Lower leg skin (tissue), 4 donors: ENCODE data around the gene SMPD3. TPM values are rescaled to one million over a fixed set of nuclear protein-coding genes. Genes with fewer than 3 reads are reported as not detected.

Source experiments
- DNase-seq, 2 donors: peaks; one replicate each; pipeline ENCODE4 v3.0.0-alpha.2; 2019; ENCODE audit warnings: low spot score in 2 of 2
- H3K4me3 ChIP-seq: fragments of 200-600 bp; sonication (generic); 2 replicates; pipeline ENCODE4 v1.5.1; 2017; ENCODE audit warnings: mild to moderate bottlenecking, low read depth; ENCODE audit not compliant: poor library complexity, severe bottlenecking
- CTCF ChIP-seq, 3 donors: fragments of 450-650 bp; IDR thresholded peaks; one replicate each; pipeline ENCODE4 v1.5.1; 2016; ENCODE audit warnings: antibody characterized with exemption in 3 of 3, mild to moderate bottlenecking in 3 of 3, moderate library complexity in 2 of 3
- POLR2A ChIP-seq, 2 donors: fragments of 450-650 bp; IDR thresholded peaks; one replicate each; pipeline ENCODE4 v1.6.1; 2016 to 2017; ENCODE audit warnings: antibody characterized with exemption in 2 of 2, mild to moderate bottlenecking in 1 of 2, moderate library complexity in 1 of 2
- WGBS, 2 donors: methylation state at CpG; one replicate each; pipeline ENCODE4 v1.1.5; 2018; 5-methylcytosine and 5-hydroxymethylcytosine counted together
- intact Hi-C: fragments of 100-400 bp; cut with DNase I; formaldehyde crosslinking; loops from one replicate; pipeline ENCODE4 v1.15.0; 2023; ENCODE audit warnings: low total_unique reads
- total RNA-seq, 4 donors: library from RNA; depleted of rRNA; stranded (reverse); fragments of >200 nt; gene quantifications; one replicate each; pipeline ENCODE4 v1.1.0, GENCODE V29; 2016

The SMPD3 gene
- total RNA-seq, 4 donors from 2014 or later, result 30.2 to 135 (median 58.3) TPM

DNA sequence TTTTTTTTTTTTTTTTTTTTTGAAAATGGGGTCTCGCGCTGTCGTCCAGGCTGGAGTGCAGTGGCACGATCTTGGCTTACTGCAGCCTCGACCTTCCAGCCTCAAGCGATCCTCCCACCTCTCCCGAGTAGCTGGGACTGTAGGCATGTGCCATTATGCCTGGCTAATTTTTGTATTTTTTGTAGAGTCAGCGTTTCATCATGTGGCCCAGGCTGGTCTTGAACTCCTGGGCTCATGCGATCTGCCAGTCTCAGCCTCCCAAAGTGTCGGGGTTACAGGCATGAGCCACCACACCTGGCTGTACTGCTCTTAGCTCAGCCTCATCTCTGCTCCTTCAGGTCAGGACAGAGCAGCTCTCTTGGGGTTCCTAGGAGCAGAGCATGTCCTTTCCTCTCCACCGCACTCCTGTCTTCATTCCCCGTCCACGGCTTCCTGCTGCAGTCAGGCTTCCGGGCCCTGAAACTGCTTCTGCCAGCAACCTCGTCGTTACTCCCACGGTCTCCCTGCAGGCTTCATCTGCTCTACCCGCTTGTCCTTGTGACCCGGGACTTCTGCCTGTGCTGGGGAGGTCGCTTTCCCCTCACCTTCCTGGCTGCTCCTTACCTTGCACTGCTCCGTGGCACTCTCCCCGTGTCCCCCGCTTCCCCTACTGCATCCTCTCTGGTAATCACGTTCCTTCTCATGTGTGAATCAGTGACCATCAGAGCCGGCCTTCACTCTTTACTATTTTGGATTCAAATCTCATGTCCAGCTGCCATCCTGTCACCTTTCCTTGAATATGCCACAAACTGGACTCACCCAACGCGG is 99.5 kb downstream of the SMPD3 start:
- intact Hi-C loops, result no loop called here
- no peak overlapping the region for H3K4me3 ChIP-seq
- WGBS, 2 donors, result 92 to 93% methylated on average over 27 of the region's 27 CpGs
- TF ChIP-seq POLR2A (IDR thresholded peaks at IDR 0.05) (no peak), CTCF (IDR thresholded peaks at IDR 0.05) (no peak)
- no peak for DNase-seq

DNA sequence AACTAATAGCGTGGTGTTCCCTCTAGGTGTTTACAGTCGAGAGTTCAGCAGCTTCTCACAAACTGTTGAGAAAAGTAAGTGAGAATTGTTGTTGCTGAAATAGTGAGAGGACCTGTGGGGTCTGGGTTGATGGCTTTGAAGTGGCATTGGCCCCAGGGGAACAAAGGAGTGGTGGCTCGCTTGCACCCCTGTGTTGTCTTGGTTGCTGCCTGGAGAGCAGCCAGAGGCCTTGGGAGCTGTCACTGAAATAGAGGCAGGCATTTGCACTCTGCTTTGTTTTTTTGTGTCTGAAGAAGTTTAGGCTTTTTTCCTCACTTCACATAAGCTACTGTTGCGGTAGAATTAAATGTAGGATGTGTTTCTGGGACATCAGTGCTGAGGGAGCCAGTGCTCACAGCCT is 100.7 kb downstream of the SMPD3 start:
- no peak for TF ChIP-seq CTCF (IDR thresholded peaks at IDR 0.05)
- no peak for TF ChIP-seq POLR2A (IDR thresholded peaks at IDR 0.05)
- no peak overlapping the region for H3K4me3 ChIP-seq
- 78 to 81% methylated on average over 4 of the region's 4 CpGs for WGBS, 2 donors
- intact Hi-C loops, result no loop called here
- no peak for DNase-seq

GRCh38 chr16:68346892-68347480 is 101.3 kb downstream of the SMPD3 start:
- 56 to 61% methylated on average over 12 of the region's 12 CpGs for WGBS, 2 donors
- intact Hi-C loops, result no loop called here
- no peak for DNase-seq
- TF ChIP-seq POLR2A (IDR thresholded peaks at IDR 0.05) (no peak), CTCF (IDR thresholded peaks at IDR 0.05) (no peak)
- no peak overlapping the region for H3K4me3 ChIP-seq

- H3K4me3 ChIP-seq, result no peak overlapping the region
- WGBS, 2 donors, result 91 to 92% methylated on average over 15 to 16 of the region's 16 CpGs
- TF ChIP-seq POLR2A (IDR thresholded peaks at IDR 0.05) (no peak), CTCF (IDR thresholded peaks at IDR 0.05) (no peak)
- intact Hi-C loops, result no loop called here
- DNase-seq, result no peak
Measured at GRCh38 chr16:68345958-68346635, 102.2 kb downstream of the SMPD3 start.

- DNase-seq, result no peak
- TF ChIP-seq POLR2A (IDR thresholded peaks at IDR 0.05) (no peak), CTCF (IDR thresholded peaks at IDR 0.05) (no peak)
- intact Hi-C loops, result no loop called here
- H3K4me3 ChIP-seq, result no peak overlapping the region
- WGBS, 2 donors, result 82 to 91% methylated on average over 11 of the region's 11 CpGs
Measured at GRCh38 chr16:68345351-68345810, 102.9 kb downstream of the SMPD3 start.
